NCI-H446 (cell line): ENCODE data around the gene YPEL5.

Experiments
- DNase-seq, 2 experiments: peaks; one replicate each; lab custom pipeline; 2025; lab: John Stamatoyannopoulos, UW

YPEL5 gene

DNA sequence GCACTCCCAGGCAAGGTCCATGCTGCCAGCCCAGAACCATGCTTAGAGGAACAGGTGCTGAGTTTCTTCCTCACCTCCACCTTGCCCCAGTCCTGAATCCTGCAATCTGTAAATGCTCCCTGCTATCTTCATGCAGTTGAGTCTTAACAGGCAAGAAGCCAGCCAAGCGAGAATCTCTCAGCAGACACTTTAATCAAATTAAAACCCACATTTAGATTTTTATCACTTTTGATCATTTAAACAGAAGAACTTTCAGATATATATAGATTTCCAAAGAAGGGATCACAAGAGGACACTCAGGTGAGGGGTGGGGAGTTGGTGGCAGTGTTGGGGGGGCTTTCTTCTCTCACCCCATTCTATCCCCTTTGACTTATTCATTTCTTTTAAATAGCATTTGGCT is 58.6 kb downstream of the YPEL5 start:
- DNase-seq, result no peak

GRCh38 chr2:30206461-30207430 is 59.9 kb downstream of the YPEL5 start:
- DNase-seq, result no peak

- peak; percentile 27 to 70 for DNase-seq
Observed at GRCh38 chr2:30208453-30208852, 61.6 kb downstream of the YPEL5 start.

- DNase-seq, result no peak
Observed at GRCh38 chr2:30209227-30209626, 62.4 kb downstream of the YPEL5 start.
